Common myeloid progenitor, CD34-positive (primary cell): ENCODE measurements around the gene NUP42.
"Not testable (repeated sequence)": the region's sequence is repeated elsewhere in the genome, so short reads cannot be mapped to it uniquely, and the experiment has no call there.

ENCODE experiments used
- CTCF ChIA-PET: fragments of 350-600 bp; sonication (Branson Sonifier 250); formaldehyde crosslinking; loops from one replicate; lab custom pipeline; 2021; ENCODE audit warnings: antibody characterized with exemption; lab: Charles Lee
- POLR2A ChIA-PET: fragments of 350-600 bp; sonication (Branson Sonifier 250); formaldehyde crosslinking; loops from one replicate; lab custom pipeline; 2021; ENCODE audit warnings: antibody characterized with exemption; lab: Charles Lee
- DNase-seq, 3 donors: peaks; one replicate each; pipeline versions ENCODE4 v3.0.0 to v3.0.0-alpha.2; 2013
- H3K27ac ChIP-seq, 2 experiments: 1 replicate in 1 of 2; 2 replicates in 1 of 2; pipeline ENCODE4 v1.7.0; 2013; ENCODE audit warnings: inconsistent platforms in 2 of 2, low read length in 2 of 2, mild to moderate bottlenecking in 2 of 2, low read depth in 1 of 2, moderate library complexity in 1 of 2; ENCODE audit not compliant: severe bottlenecking in 2 of 2, insufficient read depth in 1 of 2, poor library complexity in 1 of 2
- H3K27me3 ChIP-seq, 5 experiments: replicated peaks in 2 of 5; 1 replicate in 3 of 5; 2 replicates in 2 of 5; pipeline versions ENCODE4 v1.6.1 to v1.7.0; 2013; ENCODE audit warnings: low read length in 4 of 5, mild to moderate bottlenecking in 2 of 5, moderate library complexity in 2 of 5, inconsistent platforms in 1 of 5; ENCODE audit not compliant: insufficient read depth in 5 of 5, control insufficient read depth in 4 of 5
- H3K36me3 ChIP-seq, 4 experiments: 1 replicate in 2 of 4; 2 replicates in 2 of 4; pipeline versions ENCODE4 v1.6.1 to v1.7.0; 2013; ENCODE audit warnings: low read length in 3 of 4, control low read depth in 1 of 4, mild to moderate bottlenecking in 1 of 4; ENCODE audit not compliant: control insufficient read depth in 4 of 4, insufficient read depth in 4 of 4
- H3K4me1 ChIP-seq, 4 experiments: 1 replicate in 3 of 4; 2 replicates in 1 of 4; pipeline versions ENCODE4 v1.6.1 to v1.7.1; 2013; ENCODE audit warnings: low read length in 3 of 4, mild to moderate bottlenecking in 3 of 4, control low read depth in 1 of 4, inconsistent platforms in 1 of 4, moderate library complexity in 1 of 4; ENCODE audit not compliant: control insufficient read depth in 4 of 4, insufficient read depth in 4 of 4; ENCODE audit errors: control extremely low read depth in 1 of 4
- H3K4me3 ChIP-seq, 7 experiments: 1 replicate in 4 of 7; 2 replicates in 3 of 7; pipeline versions ENCODE4 v1.5.1 to v1.7.0; 2013; ENCODE audit warnings: mild to moderate bottlenecking in 7 of 7, low read length in 6 of 7, moderate library complexity in 6 of 7, inconsistent platforms in 2 of 7, low read depth in 2 of 7, control low read depth in 1 of 7; ENCODE audit not compliant: insufficient read depth in 4 of 7, control insufficient read depth in 1 of 7; ENCODE audit errors: extremely low read depth in 1 of 7
- H3K9me3 ChIP-seq, 5 experiments: 1 replicate in 4 of 5; 2 replicates in 1 of 5; pipeline versions ENCODE4 v1.6.1 to v1.7.1; 2013; ENCODE audit warnings: low read length in 4 of 5, mild to moderate bottlenecking in 2 of 5, inconsistent platforms in 1 of 5, low read depth in 1 of 5, moderate library complexity in 1 of 5; ENCODE audit not compliant: control insufficient read depth in 4 of 5, insufficient read depth in 2 of 5; ENCODE audit errors: control extremely low read depth in 1 of 5
- WGBS: methylation state at CpG from one replicate; pipeline ENCODE4 v1.1.5; 2013; ENCODE audit not compliant: insufficient coverage; 5-methylcytosine and 5-hydroxymethylcytosine counted together

NUP42 gene

DNA sequence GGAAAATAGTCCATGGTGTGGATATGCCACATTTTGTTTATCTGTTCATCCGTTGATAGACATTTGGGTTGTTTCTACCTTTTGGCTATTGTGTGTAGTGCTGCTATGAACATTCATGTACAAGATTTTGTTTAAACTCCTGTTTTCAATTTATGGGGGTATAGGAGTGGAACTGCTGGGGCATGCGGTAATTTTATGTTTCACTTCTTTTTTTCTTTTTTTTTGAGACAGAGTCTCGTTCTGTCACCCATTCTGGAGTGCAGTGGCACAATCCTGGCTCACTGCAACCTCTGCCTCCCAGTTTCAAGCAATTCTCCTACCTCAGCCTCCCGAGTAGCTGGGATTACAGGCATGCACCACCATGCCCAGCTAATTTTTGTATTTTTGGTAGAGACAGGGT, 42.5 kb downstream of the NUP42 start:
- DNase-seq, H3K27me3 ChIP-seq, H3K4me3 ChIP-seq, H3K9me3 ChIP-seq, POLR2A ChIA-PET, H3K36me3 ChIP-seq, H3K4me1 ChIP-seq, CTCF ChIA-PET, H3K27ac ChIP-seq: not testable (repeated sequence)
- WGBS, result 100% methylated on average over 1 of the region's 4 CpGs

DNA sequence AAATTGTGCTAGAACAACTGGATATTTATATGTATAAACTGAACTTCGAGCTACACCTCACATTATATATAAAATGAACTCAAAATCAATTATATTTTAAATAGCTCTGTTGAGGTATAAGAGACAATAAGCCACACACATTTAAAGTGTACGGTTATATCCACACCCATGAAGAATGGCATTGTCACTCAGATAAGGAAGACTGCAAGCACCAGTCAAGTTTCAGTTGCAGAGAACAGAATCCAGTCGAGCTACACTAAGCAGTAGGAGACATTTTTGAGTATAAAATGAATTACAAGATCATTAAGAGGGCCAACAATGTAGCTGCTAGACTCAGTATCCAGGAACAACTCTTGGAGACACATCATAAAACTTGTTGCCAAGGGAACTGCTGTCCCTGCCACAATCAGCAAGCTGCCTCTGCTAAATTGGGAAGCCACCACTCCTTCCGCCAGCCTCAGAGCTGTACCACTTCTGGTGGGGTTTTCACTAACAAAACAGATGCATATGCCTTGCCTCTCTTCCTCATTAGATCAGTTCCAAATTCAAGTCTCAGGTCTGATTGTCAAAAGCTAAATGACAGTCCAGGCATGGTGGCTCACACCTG, 45.1 kb downstream of the NUP42 start:
- POLR2A ChIA-PET, result no interaction called here
- Histone ChIP-seq H3K27me3 (no peaks in the 10 kb centered on the region), H3K4me3 (no peak overlapping the region), H3K4me1 (no peaks in the 10 kb centered on the region), H3K36me3 (no peaks in the 10 kb centered on the region), H3K27ac (no peak overlapping the region), H3K9me3 (peaks cover 0 to 5% (median 0%) of the 10 kb centered on the region in 5 experiments)
- peak in 2 of 3 donors; percentile 45 to 57 for DNase-seq
- CTCF ChIA-PET, result interaction anchor here (0.9 to 1.4 kb wide), 3 partner anchors 14 to 50 kb away, joined by 3 to 4 read pairs (median 3); no protein-coding TSS in a partner anchor
- WGBS, result 67% methylated on average over 1 of the region's 4 CpGs

DNA sequence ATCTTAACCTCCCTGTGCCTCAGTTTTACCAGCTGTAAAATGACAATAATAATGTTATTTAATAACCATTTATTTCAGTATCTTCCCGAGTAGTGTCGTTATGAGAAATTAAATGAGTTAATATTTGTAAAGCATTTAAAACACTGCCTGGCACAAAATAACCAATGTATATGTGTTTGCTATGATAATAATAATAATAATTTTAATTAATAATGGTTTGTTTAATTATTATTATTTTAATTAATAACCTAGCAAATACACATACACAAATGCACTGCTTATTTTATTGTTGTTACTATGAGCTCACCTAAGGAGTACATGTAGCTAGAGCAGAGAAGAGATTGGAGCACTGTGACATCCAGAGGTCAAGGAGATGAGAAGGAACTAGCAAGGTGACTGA, 46.6 kb downstream of the NUP42 start:
- Histone ChIP-seq H3K36me3 (no peaks in the 10 kb centered on the region), H3K4me1 (peaks cover 0 to 3% (median 0%) of the 10 kb centered on the region in 4 experiments), H3K27me3 (no peaks in the 10 kb centered on the region), H3K4me3 (no peak overlapping the region), H3K27ac (no peak overlapping the region), H3K9me3 (peaks cover 0 to 5% (median 0%) of the 10 kb centered on the region in 5 experiments)
- DNase-seq, result no peak
- CTCF ChIA-PET, result no interaction called here
- POLR2A ChIA-PET, result no interaction called here
- no CpG with 5 or more reads among the region's 2 CpGs for WGBS

DNA sequence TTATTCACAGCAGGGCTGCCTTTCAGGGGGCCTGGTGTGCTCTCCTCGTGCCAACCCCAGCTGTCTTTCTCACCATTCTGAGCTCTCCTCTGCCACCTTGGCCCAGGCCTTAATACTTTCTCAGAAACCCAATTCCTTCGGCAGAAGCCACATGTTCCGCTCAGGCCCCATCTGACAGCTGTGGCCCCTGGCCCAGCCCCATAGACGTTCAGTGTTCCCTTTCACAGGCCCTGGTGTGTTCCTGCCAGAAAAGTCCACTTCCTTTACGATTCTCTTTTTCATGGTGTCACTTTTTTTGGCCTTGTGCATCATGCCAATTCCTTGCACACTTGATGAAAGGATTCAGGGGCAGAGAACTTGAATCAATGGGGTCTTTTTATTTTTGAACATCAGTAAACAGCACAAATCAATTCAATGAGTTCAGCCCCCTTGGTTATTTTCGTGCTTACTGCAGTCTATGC, 48.8 kb downstream of the NUP42 start:
- no peaks in the 10 kb centered on the region for H3K36me3 ChIP-seq
- ChIA-PET CTCF (interaction anchor here (0.6 kb wide), 1 partner anchor 144 kb away, joined by 3 read pairs; no protein-coding TSS in a partner anchor), POLR2A (no interaction called here)
- no peaks in the 10 kb centered on the region for H3K27me3 ChIP-seq
- no peak overlapping the region for H3K4me3 ChIP-seq
- peaks cover 0 to 5% (median 0%) of the 10 kb centered on the region in 5 experiments for H3K9me3 ChIP-seq
- WGBS, result 80% methylated on average over 5 of the region's 6 CpGs
- H3K4me1 ChIP-seq, result peaks cover 0 to 3% (median 0%) of the 10 kb centered on the region in 4 experiments
- no peak for DNase-seq
- no peak overlapping the region for H3K27ac ChIP-seq

DNA sequence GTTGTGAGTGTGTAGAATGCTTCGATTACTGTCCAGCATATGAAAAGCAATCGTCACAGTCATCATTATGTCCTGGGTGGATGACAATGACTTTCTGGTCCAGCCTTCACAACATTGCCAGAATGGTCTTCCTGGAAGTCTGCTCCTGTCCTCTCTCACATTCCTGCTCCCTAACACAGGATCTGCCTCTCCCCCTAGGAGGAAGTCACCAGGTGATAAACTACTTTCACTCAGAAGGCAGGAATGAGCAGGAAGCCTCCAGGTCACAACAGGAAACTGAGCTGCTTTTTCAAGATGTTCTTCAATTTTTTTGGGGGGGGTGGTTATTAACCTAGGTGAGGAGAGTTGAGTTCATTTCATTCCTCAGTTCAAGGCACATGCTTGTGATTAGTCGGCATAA, 51.1 kb downstream of the NUP42 start:
- Histone ChIP-seq H3K9me3 (peaks cover 0 to 5% (median 0%) of the 10 kb centered on the region in 5 experiments), H3K27me3 (no peaks in the 10 kb centered on the region), H3K4me3 (no peak overlapping the region), H3K36me3 (no peaks in the 10 kb centered on the region), H3K4me1 (peaks cover 0 to 3% (median 0%) of the 10 kb centered on the region in 4 experiments), H3K27ac (no peak overlapping the region)
- POLR2A ChIA-PET, result no interaction called here
- no peak for DNase-seq
- 100% methylated on average over 2 of the region's 3 CpGs for WGBS
- CTCF ChIA-PET, result no interaction called here

DNA sequence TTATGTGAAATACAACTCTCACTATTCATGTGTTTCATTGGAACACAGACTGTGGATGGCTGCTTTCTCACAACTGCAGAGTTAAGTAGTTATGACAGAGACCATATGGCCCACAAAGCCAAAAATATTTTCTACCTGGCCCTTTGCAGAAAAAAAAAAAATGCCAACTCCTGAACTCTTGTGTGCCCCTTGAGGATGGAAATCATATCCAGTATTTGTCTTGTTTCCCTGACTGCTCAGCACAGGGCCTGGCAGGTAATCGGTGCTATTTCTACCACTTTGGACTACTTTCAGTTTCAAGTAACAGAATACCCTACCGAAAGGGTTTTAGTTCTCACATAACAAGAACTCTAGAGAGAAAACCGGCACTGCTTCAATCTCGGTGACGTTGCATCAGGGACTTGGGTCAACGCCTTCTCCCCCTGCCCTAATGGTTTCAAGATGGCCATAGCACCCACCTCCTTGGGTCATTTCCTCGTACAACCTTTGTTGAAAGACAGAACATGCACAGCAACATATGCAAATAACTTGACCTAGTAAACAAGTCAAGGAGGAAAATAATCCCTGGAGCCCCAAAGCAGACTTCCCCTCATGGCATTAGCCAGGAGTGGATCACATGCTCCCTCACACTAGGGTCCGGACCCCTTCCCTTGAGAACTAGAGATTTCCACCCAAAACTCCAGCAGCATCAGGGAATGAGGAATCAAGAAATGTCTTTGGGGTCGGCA, 52.9 kb downstream of the NUP42 start:
- DNase-seq, result no peak
- WGBS, result 99% methylated on average over 6 of the region's 9 CpGs
- Histone ChIP-seq H3K36me3 (no peaks in the 10 kb centered on the region), H3K27me3 (no peaks in the 10 kb centered on the region), H3K4me3 (no peak overlapping the region), H3K27ac (no peak overlapping the region), H3K4me1 (peaks cover 0 to 3% (median 0%) of the 10 kb centered on the region in 4 experiments), H3K9me3 (no peaks in the 10 kb centered on the region)
- CTCF ChIA-PET, result interaction anchor here (1.2 kb wide), 1 partner anchor 24 kb away, joined by 3 read pairs; no protein-coding TSS in a partner anchor
- POLR2A ChIA-PET, result no interaction called here

GRCh38 chr7:23235813-23236221, 54.0 kb downstream of the NUP42 start:
- no peak for DNase-seq
- no peaks in the 10 kb centered on the region for H3K27me3 ChIP-seq
- H3K4me3 ChIP-seq, result no peak overlapping the region
- peaks cover 0 to 3% (median 0%) of the 10 kb centered on the region in 4 experiments for H3K4me1 ChIP-seq
- H3K36me3 ChIP-seq, result no peaks in the 10 kb centered on the region
- 92% methylated on average over 6 of the region's 6 CpGs for WGBS
- CTCF ChIA-PET, result interaction anchor here (1.2 kb wide), 1 partner anchor 23 kb away, joined by 3 read pairs; no protein-coding TSS in a partner anchor
- POLR2A ChIA-PET, result interaction anchor here (0.6 kb wide), 1 partner anchor 149 kb away, joined by 3 read pairs; no protein-coding TSS in a partner anchor
- H3K27ac ChIP-seq, result no peak overlapping the region
- no peaks in the 10 kb centered on the region for H3K9me3 ChIP-seq
